ENCODE data around the gene C22orf39. TPM values are rescaled to one million over a fixed set of nuclear protein-coding genes. Genes with fewer than 3 reads are reported as not detected.

Gene C22orf39
- total and polyA plus RNA-seq, 4 donors = 11.3 to 22.4 (median 13.5) TPM

DNA sequence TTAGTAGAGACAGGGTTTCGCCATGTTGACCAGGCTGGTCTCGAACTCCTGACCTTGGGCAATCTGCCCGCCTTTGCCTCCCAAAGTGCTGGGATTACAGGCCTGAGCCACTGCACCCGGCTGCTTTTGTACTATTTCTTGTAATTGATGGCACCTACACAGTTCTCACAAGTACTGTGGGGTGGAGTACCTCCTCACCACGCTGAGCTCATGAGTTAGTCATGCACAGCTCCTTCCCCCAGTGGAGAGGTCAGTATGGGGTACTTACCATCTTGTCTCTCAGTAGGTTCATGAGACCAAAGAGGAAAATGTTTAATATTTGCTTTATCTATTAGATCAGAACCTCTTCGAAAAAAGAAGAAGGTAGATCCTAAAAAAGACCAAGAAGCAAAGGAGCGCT is 13.1 kb downstream of the C22orf39 start:
- peaks cover 0 to 24% (median 20%) of the 10 kb centered on the region in 4 donors for H3K4me1 ChIP-seq (ENCODE audit: control insufficient read depth in 4 of 4, insufficient read depth in 4 of 4, low read length in 3 of 4)
- no peaks in the 10 kb centered on the region for H3K9me3 ChIP-seq (ENCODE audit: control insufficient read depth in 4 of 4, low read length in 3 of 4)
- DNase-seq (ENCODE audit: low spot score) = no peak
- TF ChIP-seq SP1 (IDR thresholded peaks at IDR 0.05) (no peak), REST (IDR thresholded peaks at IDR 0.05) (no peak), NR2F2 (IDR thresholded peaks at IDR 0.05) (no peak), GABPA (IDR thresholded peaks at IDR 0.05 in 1 of 2, conservative IDR thresholded peaks at IDR 0.05 in 1 of 2) (no peak), FOXA2 (IDR thresholded peaks at IDR 0.05) (no peak), YY1 (IDR thresholded peaks at IDR 0.05) (no peak), RXRA (IDR thresholded peaks at IDR 0.05) (no peak)
- WGBS = 94% methylated on average over 7 of the region's 7 CpGs
- H3K9ac ChIP-seq (ENCODE audit: low read depth in 1 of 2, low read length in 2 of 2) = no peak overlapping the region
- no peak overlapping the region for H3K4me3 ChIP-seq (ENCODE audit: low read depth in 1 of 3, low read length in 3 of 3)
- H3K27ac ChIP-seq (ENCODE audit: low read depth in 1 of 2, low read length in 2 of 2) = no peak overlapping the region
- H3K27me3 ChIP-seq (ENCODE audit: control insufficient read depth in 4 of 4, insufficient read depth in 4 of 4, low read length in 3 of 4) = no peaks in the 10 kb centered on the region
- H3K36me3 ChIP-seq (ENCODE audit: control insufficient read depth in 4 of 4, insufficient read depth in 3 of 4, low read depth in 1 of 4, low read length in 3 of 4) = peaks cover 3 to 16% (median 11%) of the 10 kb centered on the region in 4 donors

DNA sequence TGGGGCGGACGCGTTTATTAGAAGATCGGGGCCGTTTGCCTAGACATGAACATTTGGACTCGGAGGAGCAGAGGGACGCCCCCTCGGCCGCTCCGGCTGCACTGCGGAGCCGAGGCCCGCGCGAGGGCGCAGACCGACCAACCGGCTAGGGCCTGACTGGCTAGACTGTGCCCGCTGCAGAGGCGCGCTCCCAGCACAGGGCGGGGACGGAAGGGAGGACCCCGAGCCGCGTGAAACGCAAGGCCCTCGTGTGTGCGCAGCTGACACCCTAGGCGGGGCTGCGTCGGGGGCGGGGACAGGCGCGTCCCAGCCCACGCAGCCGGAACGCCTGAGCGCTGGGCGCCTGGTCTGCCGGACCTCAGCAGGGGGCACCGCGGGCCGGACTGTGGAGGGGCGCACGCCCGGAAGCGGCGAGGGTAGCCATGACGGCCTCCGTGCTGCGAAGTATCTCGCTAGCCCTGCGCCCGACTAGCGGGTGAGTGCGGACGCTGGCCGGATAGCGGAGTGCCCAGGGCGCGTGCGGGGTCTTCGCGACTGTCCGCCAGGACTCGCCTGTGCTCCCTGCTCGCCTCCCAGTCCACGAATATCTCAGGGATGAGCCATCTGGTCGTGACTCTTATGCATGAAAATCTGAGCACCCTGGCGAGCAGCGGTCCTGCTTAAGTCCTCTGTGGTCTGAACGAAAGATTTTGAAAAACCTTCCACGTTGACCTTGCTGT is 15.2 kb downstream of the C22orf39 start, which contains the start of gene MRPL40:
Gene MRPL40 (plus strand): TSS at position 413 of the 719 bp plus-strand sequence. CDS start 10 bp downstream, at position 423.
- H3K36me3 ChIP-seq (ENCODE audit: control insufficient read depth in 4 of 4, insufficient read depth in 3 of 4, low read depth in 1 of 4, low read length in 3 of 4) = peaks cover 3 to 16% (median 11%) of the 10 kb centered on the region in 4 donors
- peak; percentile 92 for DNase-seq (ENCODE audit: low spot score)
- no peaks in the 10 kb centered on the region for H3K27me3 ChIP-seq (ENCODE audit: control insufficient read depth in 4 of 4, insufficient read depth in 4 of 4, low read length in 3 of 4)
- H3K4me1 ChIP-seq (ENCODE audit: control insufficient read depth in 4 of 4, insufficient read depth in 4 of 4, low read length in 3 of 4) = peaks cover 0 to 37% (median 29%) of the 10 kb centered on the region in 4 donors
- no peaks in the 10 kb centered on the region for H3K9me3 ChIP-seq (ENCODE audit: control insufficient read depth in 4 of 4, low read length in 3 of 4)
- H3K9ac ChIP-seq (ENCODE audit: low read depth in 1 of 2, low read length in 2 of 2) = peak within 1 kb of the TSS; percentile 68 to 82
- H3K27ac ChIP-seq (ENCODE audit: low read depth in 1 of 2, low read length in 2 of 2) = peak within 1 kb of the TSS; percentile 96 to 98
- H3K4me3 ChIP-seq (ENCODE audit: low read depth in 1 of 3, low read length in 3 of 3) = peak within 1 kb of the TSS; percentile 83 to 95 (median 89)
- peak; percentile 18 for TF ChIP-seq REST (IDR thresholded peaks at IDR 0.05)
- TF ChIP-seq CTCF (IDR thresholded peaks at IDR 0.05; ENCODE audit: low read depth, low read length, missing input control) = no peak
- no peak for TF ChIP-seq ATF3 (IDR thresholded peaks at IDR 0.05)
- TF ChIP-seq ZBTB33 (IDR thresholded peaks at IDR 0.05) = no peak
- TF ChIP-seq SP1 (IDR thresholded peaks at IDR 0.05) = peak; percentile 70
- TF ChIP-seq EGR1 (IDR thresholded peaks at IDR 0.05; ENCODE audit: low read depth in 2 of 2) = peak; percentile 25 to 87
- peak; percentile 9 to 48 for TF ChIP-seq RAD21 (IDR thresholded peaks at IDR 0.05)
- no peak for TF ChIP-seq FOXA1 (IDR thresholded peaks at IDR 0.05)
- no peak for TF ChIP-seq JUND (IDR thresholded peaks at IDR 0.05)
- no peak for TF ChIP-seq HNF4G (IDR thresholded peaks at IDR 0.05)
- TF ChIP-seq FOXA2 (IDR thresholded peaks at IDR 0.05) = no peak
- peak; percentile 70 for TF ChIP-seq TAF1 (conservative IDR thresholded peaks at IDR 0.05)
- TF ChIP-seq GABPA (IDR thresholded peaks at IDR 0.05 in 1 of 2, conservative IDR thresholded peaks at IDR 0.05 in 1 of 2) = peak; percentile 70 to 91
- peak; percentile 94 for TF ChIP-seq YY1 (IDR thresholded peaks at IDR 0.05)
- no peak for TF ChIP-seq NR2F2 (IDR thresholded peaks at IDR 0.05)
- peak; percentile 63 for TF ChIP-seq MAX (IDR thresholded peaks at IDR 0.05)
- TF ChIP-seq HNF4A (conservative IDR thresholded peaks at IDR 0.05) = peak in 1 of 2 donors; percentile 17
- no peak for TF ChIP-seq RXRA (IDR thresholded peaks at IDR 0.05)
- WGBS = under 1% methylated on average over 74 of the region's 74 CpGs

All from liver (tissue), 9 donors.